Type B pancreatic cell (in vitro differentiated cells): ENCODE results near the gene PRKN. TPM values are rescaled to one million over a fixed set of nuclear protein-coding genes. Genes with fewer than 3 reads are reported as not detected.

Experiments
- DNase-seq: peaks from one replicate; pipeline ENCODE4 v3.0.0; 2021; ENCODE audit warnings: mixed read lengths; ENCODE audit not compliant: unreplicated experiment; ENCODE audit errors: extremely low spot score
- H3K27ac Mint-ChIP-seq: 2 replicates; pipeline ENCODE4 v1.8.0; 2021; ENCODE audit warnings: mild to moderate bottlenecking, mixed read lengths
- H3K27me3 Mint-ChIP-seq: 2 replicates; pipeline ENCODE4 v1.8.0; 2021; ENCODE audit warnings: mixed read lengths
- H3K36me3 Mint-ChIP-seq: 2 replicates; pipeline ENCODE4 v1.8.0; 2021; ENCODE audit warnings: mixed read lengths
- H3K4me1 Mint-ChIP-seq: one replicate; pipeline ENCODE4 v1.8.0; 2021; ENCODE audit warnings: mixed read lengths; ENCODE audit not compliant: unreplicated experiment
- H3K4me3 Mint-ChIP-seq: 2 replicates; pipeline ENCODE4 v1.8.0; 2021; ENCODE audit warnings: mild to moderate bottlenecking, mixed read lengths
- H3K9me3 Mint-ChIP-seq: 2 replicates; pipeline ENCODE4 v1.8.0; 2021; ENCODE audit warnings: mixed read lengths
- CTCF ChIP-seq: fragments of 200-600 bp; sonication (generic); conservative IDR thresholded peaks from 2 replicates; pipeline ENCODE4 v1.5.0; 2021; ENCODE audit warnings: antibody characterized with exemption, mild to moderate bottlenecking
- total RNA-seq: library from RNA; stranded (reverse); gene quantifications from 2 replicates; pipeline ENCODE4 v1.2.1, GENCODE V29; 2021; ENCODE audit warnings: low replicate concordance

The PRKN gene
- total RNA-seq, 1 donor from 2014 or later = 6.2 TPM

- Mint-ChIP-seq H3K4me1 (no peaks in the 10 kb centered on the region), H3K27ac (no peak overlapping the region), H3K4me3 (no peak overlapping the region), H3K27me3 (no peaks in the 10 kb centered on the region), H3K9me3 (no peaks in the 10 kb centered on the region), H3K36me3 (no peaks in the 10 kb centered on the region)
- DNase-seq = no peak
- TF ChIP-seq CTCF = peak; percentile 59
These were observed 1032.6 kb downstream of the PRKN start for GRCh38 chr6:161694995-161695394.

GRCh38 chr6:161686655-161687054 lies 1040.9 kb downstream of the PRKN start:
- no peak for DNase-seq
- no peak for TF ChIP-seq CTCF
- Mint-ChIP-seq H3K4me1 (no peaks in the 10 kb centered on the region), H3K27ac (no peak overlapping the region), H3K27me3 (no peaks in the 10 kb centered on the region), H3K9me3 (no peaks in the 10 kb centered on the region), H3K4me3 (no peak overlapping the region), H3K36me3 (no peaks in the 10 kb centered on the region)

GRCh38 chr6:161684731-161685475 lies 1042.7 kb downstream of the PRKN start:
- no peak for DNase-seq
- no peak overlapping the region for H3K4me3 Mint-ChIP-seq
- no peak for TF ChIP-seq CTCF
- no peaks in the 10 kb centered on the region for H3K9me3 Mint-ChIP-seq
- no peak overlapping the region for H3K27ac Mint-ChIP-seq
- H3K4me1 Mint-ChIP-seq = no peaks in the 10 kb centered on the region
- no peaks in the 10 kb centered on the region for H3K27me3 Mint-ChIP-seq
- no peaks in the 10 kb centered on the region for H3K36me3 Mint-ChIP-seq

GRCh38 chr6:161683400-161683799 lies 1044.2 kb downstream of the PRKN start:
- H3K4me1 Mint-ChIP-seq = no peaks in the 10 kb centered on the region
- no peak for DNase-seq
- TF ChIP-seq CTCF = no peak
- no peak overlapping the region for H3K4me3 Mint-ChIP-seq
- H3K9me3 Mint-ChIP-seq = no peaks in the 10 kb centered on the region
- H3K27ac Mint-ChIP-seq = no peak overlapping the region
- no peaks in the 10 kb centered on the region for H3K36me3 Mint-ChIP-seq
- no peaks in the 10 kb centered on the region for H3K27me3 Mint-ChIP-seq

- Mint-ChIP-seq H3K36me3 (no peaks in the 10 kb centered on the region), H3K9me3 (no peaks in the 10 kb centered on the region), H3K27ac (no peak overlapping the region), H3K4me3 (no peak overlapping the region), H3K27me3 (no peaks in the 10 kb centered on the region), H3K4me1 (no peaks in the 10 kb centered on the region)
- no peak for TF ChIP-seq CTCF
- no peak for DNase-seq
These were observed 1044.6 kb downstream of the PRKN start for GRCh38 chr6:161682982-161683381.
